ENCODE measurements around the gene ZNF546.

The ZNF546 gene

DNA sequence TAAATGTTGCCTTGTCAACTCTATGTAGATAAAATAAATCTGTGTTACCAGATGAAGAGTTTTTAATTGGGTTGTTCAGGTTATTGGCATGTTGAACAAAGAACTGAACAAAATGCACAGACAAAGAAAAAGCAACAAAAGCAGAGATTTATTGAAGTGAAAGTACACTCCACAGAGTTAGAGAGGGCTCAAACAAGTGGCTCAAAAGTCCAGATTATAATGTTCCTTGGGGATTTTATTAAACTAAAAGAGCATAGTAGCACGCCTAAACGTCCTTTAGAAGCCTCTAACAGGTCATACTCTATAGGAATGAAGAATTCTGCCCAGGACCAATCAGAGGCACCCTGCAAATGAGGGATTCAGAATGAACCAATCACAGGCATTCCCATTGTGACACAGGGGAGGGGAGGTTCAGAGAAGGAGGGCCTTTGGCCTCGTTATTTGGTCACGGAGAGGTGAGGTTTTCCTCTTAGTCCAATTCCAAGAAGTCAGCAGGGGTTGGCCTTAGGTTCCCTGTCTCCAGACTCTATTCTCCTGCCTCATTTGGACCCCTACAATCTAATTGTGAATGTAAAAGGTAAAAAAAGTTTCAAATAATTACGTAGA, 13.1 kb upstream of the ZNF546 start:
- Histone ChIP-seq H3K27ac (ENCODE audit: low read depth in 2 of 2, low read length in 2 of 2) (no peak overlapping the region), H3K36me3 (ENCODE audit: control insufficient read depth in 2 of 2, insufficient read depth in 2 of 2, low read length in 2 of 2) (peaks cover 28 to 29% of the 10 kb centered on the region in 2 donors), H3K4me1 (ENCODE audit: control insufficient read depth in 2 of 2, insufficient read depth in 2 of 2, low read length in 2 of 2) (no peaks in the 10 kb centered on the region), H3K4me3 (ENCODE audit: low read length in 2 of 2) (no peak overlapping the region), H3K27me3 (ENCODE audit: control insufficient read depth in 2 of 2, insufficient read depth in 2 of 2, low read length in 2 of 2) (no peaks in the 10 kb centered on the region), H3K9ac (ENCODE audit: low read depth in 1 of 2, low read length in 2 of 2) (no peak overlapping the region), H3K9me3 (ENCODE audit: control insufficient read depth in 2 of 2, low read length in 2 of 2) (peaks cover 0 to 6% of the 10 kb centered on the region in 2 donors)

DNA sequence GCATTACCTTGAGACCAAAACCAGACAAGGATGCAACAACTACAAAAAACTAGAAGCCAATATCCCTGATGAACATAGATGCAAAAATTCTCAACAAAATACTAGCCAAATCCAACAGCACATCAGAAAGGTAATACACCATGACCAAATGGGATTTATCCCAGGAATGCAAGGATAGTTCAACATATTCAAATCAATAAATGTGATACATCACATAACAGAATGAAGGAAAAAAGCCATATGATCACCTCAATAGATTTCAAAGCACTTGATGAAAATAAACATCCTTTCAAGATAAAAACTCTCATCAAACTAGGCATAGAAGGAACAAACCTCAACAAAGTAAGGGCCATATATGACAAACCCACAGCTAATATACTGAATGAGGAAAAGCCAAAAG, 10.2 kb upstream of the ZNF546 start:
- Histone ChIP-seq H3K9me3 (ENCODE audit: control insufficient read depth in 2 of 2, low read length in 2 of 2) (peaks cover 0 to 6% of the 10 kb centered on the region in 2 donors), H3K9ac (ENCODE audit: low read depth in 1 of 2, low read length in 2 of 2) (no peak overlapping the region), H3K27me3 (ENCODE audit: control insufficient read depth in 2 of 2, insufficient read depth in 2 of 2, low read length in 2 of 2) (no peaks in the 10 kb centered on the region), H3K27ac (ENCODE audit: low read depth in 2 of 2, low read length in 2 of 2) (no peak overlapping the region), H3K36me3 (ENCODE audit: control insufficient read depth in 2 of 2, insufficient read depth in 2 of 2, low read length in 2 of 2) (peaks cover 4 to 7% of the 10 kb centered on the region in 2 donors), H3K4me1 (ENCODE audit: control insufficient read depth in 2 of 2, insufficient read depth in 2 of 2, low read length in 2 of 2) (no peaks in the 10 kb centered on the region), H3K4me3 (ENCODE audit: low read length in 2 of 2) (no peak overlapping the region)

DNA sequence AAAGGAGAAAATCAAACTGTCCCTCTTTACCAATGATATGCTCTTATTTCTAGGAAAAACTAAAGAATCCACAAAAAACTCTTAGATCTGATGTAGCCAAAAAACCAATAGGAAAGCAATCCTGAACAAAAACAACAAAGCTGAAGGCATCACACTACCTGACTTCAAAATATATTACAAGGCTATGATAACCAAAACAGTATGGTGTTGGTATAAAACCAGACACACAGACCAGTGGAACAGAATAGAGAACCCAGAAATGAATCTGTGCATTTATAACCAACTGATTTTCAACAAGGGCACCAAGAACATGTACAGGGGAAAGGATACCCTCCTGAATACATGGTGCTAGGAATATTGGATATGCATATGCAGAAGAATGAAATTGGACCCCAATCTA, 9.7 kb upstream of the ZNF546 start:
- Histone ChIP-seq H3K36me3 (ENCODE audit: control insufficient read depth in 2 of 2, insufficient read depth in 2 of 2, low read length in 2 of 2) (peaks cover 4 to 7% of the 10 kb centered on the region in 2 donors), H3K9me3 (ENCODE audit: control insufficient read depth in 2 of 2, low read length in 2 of 2) (peaks cover 0 to 6% of the 10 kb centered on the region in 2 donors), H3K4me3 (ENCODE audit: low read length in 2 of 2) (no peak overlapping the region), H3K9ac (ENCODE audit: low read depth in 1 of 2, low read length in 2 of 2) (no peak overlapping the region), H3K27me3 (ENCODE audit: control insufficient read depth in 2 of 2, insufficient read depth in 2 of 2, low read length in 2 of 2) (no peaks in the 10 kb centered on the region), H3K27ac (ENCODE audit: low read depth in 2 of 2, low read length in 2 of 2) (no peak overlapping the region), H3K4me1 (ENCODE audit: control insufficient read depth in 2 of 2, insufficient read depth in 2 of 2, low read length in 2 of 2) (no peaks in the 10 kb centered on the region)

DNA sequence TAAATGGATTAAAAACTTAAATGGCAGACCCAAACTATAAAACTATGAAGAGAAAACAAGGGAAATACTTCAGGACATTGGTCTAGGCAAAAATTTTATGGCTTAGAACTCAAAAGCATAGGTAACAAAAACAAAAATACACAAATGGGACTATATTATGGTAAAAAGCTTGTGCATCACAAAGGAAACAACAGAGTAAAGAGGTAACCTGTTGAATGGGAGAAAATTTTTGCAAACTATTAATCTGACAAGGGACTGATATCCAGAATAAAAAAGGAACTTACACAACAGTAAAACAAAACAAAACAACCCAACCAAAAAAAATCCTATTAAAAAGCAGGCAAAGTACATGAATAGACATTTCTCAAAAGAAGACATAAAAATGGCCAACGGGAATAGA, 9.3 kb upstream of the ZNF546 start:
- no peaks in the 10 kb centered on the region for H3K4me1 ChIP-seq (ENCODE audit: control insufficient read depth in 2 of 2, insufficient read depth in 2 of 2, low read length in 2 of 2)
- peaks cover under 1 to 7% of the 10 kb centered on the region in 2 donors for H3K36me3 ChIP-seq (ENCODE audit: control insufficient read depth in 2 of 2, insufficient read depth in 2 of 2, low read length in 2 of 2)
- no peak overlapping the region for H3K27ac ChIP-seq (ENCODE audit: low read depth in 2 of 2, low read length in 2 of 2)
- no peaks in the 10 kb centered on the region for H3K27me3 ChIP-seq (ENCODE audit: control insufficient read depth in 2 of 2, insufficient read depth in 2 of 2, low read length in 2 of 2)
- peaks cover 0 to 6% of the 10 kb centered on the region in 2 donors for H3K9me3 ChIP-seq (ENCODE audit: control insufficient read depth in 2 of 2, low read length in 2 of 2)
- H3K9ac ChIP-seq (ENCODE audit: low read depth in 1 of 2, low read length in 2 of 2), result no peak overlapping the region
- no peak overlapping the region for H3K4me3 ChIP-seq (ENCODE audit: low read length in 2 of 2)

DNA sequence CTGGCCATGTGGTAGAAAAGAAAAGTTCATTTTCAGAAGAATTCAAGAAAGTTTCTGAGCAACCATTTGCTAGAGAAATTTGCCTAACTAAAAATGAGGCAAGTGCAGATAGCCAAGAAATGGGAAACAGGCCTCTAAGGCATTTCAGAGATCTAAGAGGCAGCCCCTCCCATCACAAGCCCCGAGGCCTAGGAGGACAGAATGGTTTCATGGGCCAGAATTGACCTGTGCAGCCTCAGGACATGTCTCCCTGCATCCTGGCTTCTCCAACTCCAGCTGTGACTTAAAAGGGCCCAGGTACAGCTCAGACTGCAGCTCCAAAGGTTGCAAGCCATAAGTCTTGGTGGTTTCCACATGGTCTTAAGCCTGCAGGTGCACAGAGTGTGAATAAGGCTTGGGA, 3.3 kb upstream of the ZNF546 start:
- Histone ChIP-seq H3K9ac (ENCODE audit: low read depth in 1 of 2, low read length in 2 of 2) (no peak overlapping the region), H3K27me3 (ENCODE audit: control insufficient read depth in 2 of 2, insufficient read depth in 2 of 2, low read length in 2 of 2) (no peaks in the 10 kb centered on the region), H3K36me3 (ENCODE audit: control insufficient read depth in 2 of 2, insufficient read depth in 2 of 2, low read length in 2 of 2) (no peaks in the 10 kb centered on the region), H3K4me1 (ENCODE audit: control insufficient read depth in 2 of 2, insufficient read depth in 2 of 2, low read length in 2 of 2) (peaks cover 13 to 14% of the 10 kb centered on the region in 2 donors), H3K27ac (ENCODE audit: low read depth in 2 of 2, low read length in 2 of 2) (no peak overlapping the region), H3K9me3 (ENCODE audit: control insufficient read depth in 2 of 2, low read length in 2 of 2) (no peaks in the 10 kb centered on the region), H3K4me3 (ENCODE audit: low read length in 2 of 2) (no peak overlapping the region)

DNA sequence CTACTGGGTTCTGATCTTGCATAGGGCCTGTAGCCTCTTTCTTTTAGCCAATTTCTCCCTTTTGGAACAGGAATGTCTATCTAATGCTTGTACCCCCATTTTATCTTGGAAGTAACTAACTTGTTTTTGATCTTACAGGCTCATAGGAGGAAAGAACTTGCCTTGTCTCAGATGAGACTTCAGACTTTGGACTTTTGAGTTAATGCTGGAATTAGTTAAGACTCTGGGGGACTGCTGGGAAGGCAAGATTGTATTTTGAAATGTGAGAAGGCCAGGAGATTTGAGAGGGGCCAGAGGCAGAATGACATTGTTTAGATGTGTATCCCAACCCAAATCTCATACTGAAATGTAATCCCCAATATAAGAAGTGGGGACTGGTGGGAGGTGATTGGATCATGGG, 2.5 kb upstream of the ZNF546 start:
- Histone ChIP-seq H3K9ac (ENCODE audit: low read depth in 1 of 2, low read length in 2 of 2) (no peak overlapping the region), H3K4me3 (ENCODE audit: low read length in 2 of 2) (no peak overlapping the region), H3K27ac (ENCODE audit: low read depth in 2 of 2, low read length in 2 of 2) (no peak overlapping the region), H3K4me1 (ENCODE audit: control insufficient read depth in 2 of 2, insufficient read depth in 2 of 2, low read length in 2 of 2) (peaks cover 13 to 14% of the 10 kb centered on the region in 2 donors), H3K27me3 (ENCODE audit: control insufficient read depth in 2 of 2, insufficient read depth in 2 of 2, low read length in 2 of 2) (no peaks in the 10 kb centered on the region), H3K9me3 (ENCODE audit: control insufficient read depth in 2 of 2, low read length in 2 of 2) (no peaks in the 10 kb centered on the region), H3K36me3 (ENCODE audit: control insufficient read depth in 2 of 2, insufficient read depth in 2 of 2, low read length in 2 of 2) (no peaks in the 10 kb centered on the region)

DNA sequence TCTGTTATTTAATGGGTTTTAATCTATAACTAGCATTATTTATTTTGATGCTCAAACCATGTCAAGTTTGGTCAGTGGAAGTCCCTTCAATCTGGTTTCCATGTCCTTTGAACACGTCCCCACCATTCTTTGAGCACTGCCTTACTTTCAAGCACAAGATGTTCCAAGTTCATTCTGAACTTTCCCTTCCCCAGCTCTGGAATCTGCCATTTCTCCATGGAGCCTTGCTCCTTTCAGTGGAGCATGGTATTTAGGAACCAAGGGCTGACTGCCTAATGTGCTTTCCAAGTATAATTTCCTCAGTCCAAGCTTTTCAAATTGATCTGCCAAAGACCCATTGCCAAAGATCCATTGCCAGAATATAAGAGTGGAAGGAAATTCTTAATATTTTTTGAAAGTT, 1.1 kb upstream of the ZNF546 start:
- H3K9ac ChIP-seq (ENCODE audit: low read depth in 1 of 2, low read length in 2 of 2), result no peak overlapping the region
- peak overlapping the region in 1 of 2 donors; percentile 87 for H3K4me3 ChIP-seq (ENCODE audit: low read length in 2 of 2)
- H3K4me1 ChIP-seq (ENCODE audit: control insufficient read depth in 2 of 2, insufficient read depth in 2 of 2, low read length in 2 of 2), result peaks cover 13 to 14% of the 10 kb centered on the region in 2 donors
- no peaks in the 10 kb centered on the region for H3K9me3 ChIP-seq (ENCODE audit: control insufficient read depth in 2 of 2, low read length in 2 of 2)
- no peak overlapping the region for H3K27ac ChIP-seq (ENCODE audit: low read depth in 2 of 2, low read length in 2 of 2)
- no peaks in the 10 kb centered on the region for H3K27me3 ChIP-seq (ENCODE audit: control insufficient read depth in 2 of 2, insufficient read depth in 2 of 2, low read length in 2 of 2)
- H3K36me3 ChIP-seq (ENCODE audit: control insufficient read depth in 2 of 2, insufficient read depth in 2 of 2, low read length in 2 of 2), result no peaks in the 10 kb centered on the region

DNA sequence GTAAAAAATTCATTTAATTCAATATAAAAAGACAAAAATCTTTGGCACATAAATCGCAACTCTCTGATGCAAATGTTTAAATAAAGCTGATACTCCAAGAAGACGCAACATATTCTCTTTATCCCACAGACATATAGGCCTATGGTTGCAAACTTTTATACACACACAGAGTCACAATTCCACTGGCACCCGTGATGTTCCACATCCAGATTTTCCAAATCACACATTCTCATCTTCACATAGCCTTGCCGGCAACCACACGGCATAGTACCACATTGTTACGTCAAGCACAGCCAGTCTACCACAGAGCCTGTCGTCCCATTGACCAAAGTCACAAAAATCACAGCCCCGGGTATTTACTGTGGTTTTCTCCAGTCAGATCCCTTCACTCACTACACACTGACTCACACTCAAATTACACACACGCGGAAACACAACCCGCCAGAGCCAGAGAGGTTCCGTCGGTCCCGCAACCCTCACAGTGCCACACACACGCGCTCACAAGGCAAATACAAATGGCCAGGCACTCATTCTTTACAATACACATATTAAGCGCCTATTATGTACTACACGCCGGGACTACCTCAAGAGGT, 546 bp upstream of the ZNF546 start:
- Histone ChIP-seq H3K27ac (ENCODE audit: low read depth in 2 of 2, low read length in 2 of 2) (peak overlapping the region; percentile 73 to 81), H3K9ac (ENCODE audit: low read depth in 1 of 2, low read length in 2 of 2) (peak overlapping the region; percentile 78 to 83), H3K4me3 (ENCODE audit: low read length in 2 of 2) (peak overlapping the region; percentile 87 to 89), H3K36me3 (ENCODE audit: control insufficient read depth in 2 of 2, insufficient read depth in 2 of 2, low read length in 2 of 2) (no peaks in the 10 kb centered on the region), H3K27me3 (ENCODE audit: control insufficient read depth in 2 of 2, insufficient read depth in 2 of 2, low read length in 2 of 2) (no peaks in the 10 kb centered on the region), H3K4me1 (ENCODE audit: control insufficient read depth in 2 of 2, insufficient read depth in 2 of 2, low read length in 2 of 2) (peaks cover 13 to 14% of the 10 kb centered on the region in 2 donors), H3K9me3 (ENCODE audit: control insufficient read depth in 2 of 2, low read length in 2 of 2) (no peaks in the 10 kb centered on the region)

DNA sequence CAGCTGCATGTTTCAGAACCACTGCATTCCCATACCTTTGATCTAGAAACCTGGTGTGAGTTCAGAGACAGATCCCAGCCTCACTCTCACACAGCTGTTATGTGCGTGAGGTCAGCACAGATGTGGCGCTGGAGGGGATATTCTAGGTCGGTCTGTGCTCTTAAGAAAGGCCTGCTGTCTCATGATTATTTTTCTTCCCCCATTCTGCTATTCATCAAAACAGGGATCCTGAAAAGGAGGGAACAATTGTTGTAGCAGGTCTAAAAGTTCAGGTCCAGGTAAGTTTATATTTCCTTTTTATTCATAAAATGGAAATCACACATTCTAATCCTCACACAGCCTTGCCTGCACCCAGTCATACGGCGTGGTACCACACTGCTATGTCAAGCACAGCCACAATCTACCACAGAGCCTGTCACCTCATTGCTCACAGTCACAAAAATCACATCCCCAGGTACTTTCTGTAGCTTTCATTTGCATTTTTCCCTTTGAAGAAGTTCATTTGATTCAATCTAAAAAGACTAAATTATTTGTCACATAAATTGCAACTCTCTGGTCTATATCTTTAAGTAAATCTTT, 867 bp downstream of the ZNF546 start:
- H3K4me3 ChIP-seq (ENCODE audit: low read length in 2 of 2), result peak overlapping the region; percentile 87 to 89
- no peaks in the 10 kb centered on the region for H3K27me3 ChIP-seq (ENCODE audit: control insufficient read depth in 2 of 2, insufficient read depth in 2 of 2, low read length in 2 of 2)
- H3K9ac ChIP-seq (ENCODE audit: low read depth in 1 of 2, low read length in 2 of 2), result peak overlapping the region; percentile 78 to 83
- H3K36me3 ChIP-seq (ENCODE audit: control insufficient read depth in 2 of 2, insufficient read depth in 2 of 2, low read length in 2 of 2), result no peaks in the 10 kb centered on the region
- no peaks in the 10 kb centered on the region for H3K9me3 ChIP-seq (ENCODE audit: control insufficient read depth in 2 of 2, low read length in 2 of 2)
- peaks cover 13 to 14% of the 10 kb centered on the region in 2 donors for H3K4me1 ChIP-seq (ENCODE audit: control insufficient read depth in 2 of 2, insufficient read depth in 2 of 2, low read length in 2 of 2)
- peak overlapping the region in 1 of 2 donors; percentile 81 for H3K27ac ChIP-seq (ENCODE audit: low read depth in 2 of 2, low read length in 2 of 2)

DNA sequence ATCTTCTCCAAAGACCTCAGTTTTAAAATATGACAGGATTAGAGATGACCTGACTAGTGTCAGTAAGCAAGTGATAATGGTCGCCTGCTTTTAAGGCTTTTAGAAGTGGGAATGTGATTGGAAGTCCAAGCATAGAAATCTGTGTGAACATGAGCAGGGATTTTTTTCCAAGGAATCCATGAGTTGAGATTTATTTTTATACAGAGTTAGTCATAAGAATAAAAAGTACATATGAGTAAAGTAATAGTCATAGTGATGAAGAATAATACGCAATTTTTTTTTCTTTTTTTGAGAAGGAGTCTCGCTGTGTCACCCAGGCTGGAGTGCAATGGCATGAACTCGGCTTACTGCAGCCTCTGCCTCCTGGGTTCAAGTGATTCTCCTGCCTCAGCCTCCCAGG, 1.6 kb downstream of the ZNF546 start:
- Histone ChIP-seq H3K4me1 (ENCODE audit: control insufficient read depth in 2 of 2, insufficient read depth in 2 of 2, low read length in 2 of 2) (peaks cover 13 to 14% of the 10 kb centered on the region in 2 donors), H3K36me3 (ENCODE audit: control insufficient read depth in 2 of 2, insufficient read depth in 2 of 2, low read length in 2 of 2) (no peaks in the 10 kb centered on the region), H3K27me3 (ENCODE audit: control insufficient read depth in 2 of 2, insufficient read depth in 2 of 2, low read length in 2 of 2) (no peaks in the 10 kb centered on the region), H3K4me3 (ENCODE audit: low read length in 2 of 2) (no peak overlapping the region), H3K9ac (ENCODE audit: low read depth in 1 of 2, low read length in 2 of 2) (no peak overlapping the region), H3K27ac (ENCODE audit: low read depth in 2 of 2, low read length in 2 of 2) (no peak overlapping the region), H3K9me3 (ENCODE audit: control insufficient read depth in 2 of 2, low read length in 2 of 2) (no peaks in the 10 kb centered on the region)
